GM12878 (cell line): ENCODE data around the gene MYBPC2. TPM values are rescaled to one million over a fixed set of nuclear protein-coding genes. Genes with fewer than 3 reads are reported as not detected.

Source experiments
- ATAC-seq: fragments of 200-7000 bp; cut with Tn5 transposase; 3 replicates; pipeline ENCODE4 v1.9.1; 2020; ENCODE audit warnings: mild to moderate bottlenecking, moderate library complexity
- BruUV-seq: library from RNA; stranded (reverse); fragments of 400-500 nt; replicated peaks from 2 replicates; lab custom pipeline; 2021; lab: Mats Ljungman, UMichigan
- CTCF ChIA-PET: fragments of 300-600 bp; sonication (Branson Sonifier 250); formaldehyde crosslinking; extraction: SDS; loops from one replicate; lab custom pipeline; 2021; ENCODE audit warnings: inconsistent platforms; lab: Yijun Ruan, JAX
- POLR2A ChIA-PET: fragments of 350-600 bp; formaldehyde crosslinking; extraction: SDS; loops from one replicate; lab custom pipeline; 2021; ENCODE audit warnings: inconsistent platforms; lab: Charles Lee
- RAD21 ChIA-PET: fragments of 300-600 bp; sonication (Branson Sonifier 250); formaldehyde crosslinking; loops from one replicate; lab custom pipeline; 2023; ENCODE audit warnings: antibody characterized with exemption; ENCODE audit not compliant: unreplicated experiment; lab: Charles Lee
- SMC1A ChIA-PET: fragments of 300-600 bp; sonication (Branson Sonifier 250); formaldehyde crosslinking; loops from one replicate; lab custom pipeline; 2023; ENCODE audit not compliant: unreplicated experiment, uncharacterized antibody; lab: Charles Lee
- DNase-seq: peaks from one replicate; pipeline ENCODE4 v3.0.0-alpha.2; 2011; ENCODE audit warnings: low read depth, low spot score
- FAIRE-seq: peaks from 3 replicates; lab custom pipeline; 2011; peaks lifted over from hg19 to GRCh38; lab: Jason Lieb, UNC
- H2AFZ ChIP-seq: 2 replicates; pipeline ENCODE4 v1.6.0; 2011; ENCODE audit warnings: low read depth, low read length, control low read depth; ENCODE audit not compliant: control insufficient read depth
- H3K27ac ChIP-seq: 2 replicates; pipeline ENCODE4 v1.5.1; 2011; ENCODE audit warnings: control low read depth; ENCODE audit not compliant: control insufficient read depth, insufficient read depth
- H3K27me3 ChIP-seq, 2 experiments: replicated peaks in 1 of 2; 2 replicates each; pipeline versions ENCODE4 v1.6.0 to v1.6.1; 2011; ENCODE audit warnings: low read length in 1 of 2; ENCODE audit not compliant: control insufficient read depth in 2 of 2, insufficient read depth in 2 of 2
- H3K36me3 ChIP-seq, 2 experiments: 2 replicates each; pipeline ENCODE4 v1.5.1; 2011; ENCODE audit warnings: low read length in 1 of 2; ENCODE audit not compliant: control insufficient read depth in 2 of 2, insufficient read depth in 2 of 2
- H3K4me1 ChIP-seq: 2 replicates; pipeline ENCODE4 v1.6.1; 2011; ENCODE audit warnings: mild to moderate bottlenecking, low read length, moderate library complexity, mixed read lengths; ENCODE audit not compliant: control insufficient read depth, insufficient read depth
- H3K4me2 ChIP-seq: 2 replicates; pipeline ENCODE4 v1.6.0; 2011; ENCODE audit warnings: control low read depth; ENCODE audit not compliant: control insufficient read depth, insufficient read depth
- H3K4me3 ChIP-seq: fragments of 200-600 bp; sonication (generic); 2 replicates; pipeline ENCODE4 v1.5.1; 2016
- H3K79me2 ChIP-seq: 2 replicates; pipeline ENCODE4 v1.6.0; 2011; ENCODE audit warnings: low read length; ENCODE audit not compliant: control insufficient read depth, insufficient read depth
- H3K9ac ChIP-seq: 2 replicates; pipeline ENCODE4 v1.8.0; 2011; ENCODE audit warnings: low read length, control low read depth, mixed read lengths; ENCODE audit not compliant: control insufficient read depth, insufficient read depth
- H3K9me3 ChIP-seq: replicated peaks from 3 replicates; pipeline ENCODE4 v1.5.1; 2011; ENCODE audit warnings: mild to moderate bottlenecking, low read length; ENCODE audit not compliant: control insufficient read depth, insufficient read depth
- H4K20me1 ChIP-seq: 2 replicates; pipeline ENCODE4 v1.6.0; 2011; ENCODE audit not compliant: control insufficient read depth, insufficient read depth
- ASH2L ChIP-seq: fragments of 300-600, 200-600 bp; sonication (generic); IDR thresholded peaks from 2 replicates; pipeline ENCODE4 v1.6.1; 2017; ENCODE audit warnings: low read depth, mild to moderate bottlenecking, borderline replicate concordance
- BCL11A ChIP-seq: IDR thresholded peaks from 2 replicates; pipeline ENCODE4 v1.6.1; 2011; ENCODE audit warnings: low read depth, low read length
- E2F4 ChIP-seq: IDR thresholded peaks from 2 replicates; pipeline ENCODE4 v1.6.1; 2012; ENCODE audit warnings: low read depth, low read length, improper control_type of control experiment
- EP300 ChIP-seq, 2 experiments: fragments of 150-350 bp in 1 of 2; IDR thresholded peaks; 2 replicates each; pipeline ENCODE4 v1.6.1; 2011 to 2012; ENCODE audit warnings: low read depth in 2 of 2, low read length in 2 of 2, borderline replicate concordance in 1 of 2, improper control_type of control experiment in 1 of 2, inconsistent platforms in 1 of 2; ENCODE audit not compliant: control insufficient read depth in 1 of 2
- LARP7 ChIP-seq: fragments of 450-650 bp; IDR thresholded peaks from 2 replicates; pipeline ENCODE4 v1.6.1; 2017; ENCODE audit warnings: mild to moderate bottlenecking
- MTA2 ChIP-seq: fragments of 450-650 bp; IDR thresholded peaks from 2 replicates; pipeline ENCODE4 v1.6.1; 2016; ENCODE audit warnings: low read depth, mild to moderate bottlenecking, moderate library complexity
- MYC ChIP-seq: IDR thresholded peaks from 2 replicates; pipeline ENCODE4 v1.6.1; 2011; ENCODE audit warnings: mild to moderate bottlenecking, low read length, moderate library complexity, inconsistent platforms; ENCODE audit not compliant: insufficient read depth, insufficient replicate concordance, insufficient read length, severe bottlenecking
- NFIC ChIP-seq: IDR thresholded peaks from 2 replicates; pipeline ENCODE4 v1.6.1; 2012; ENCODE audit warnings: low read depth, mild to moderate bottlenecking, inconsistent platforms, low read length, moderate library complexity
- PML ChIP-seq: IDR thresholded peaks from 2 replicates; pipeline ENCODE4 v1.6.1; 2012; ENCODE audit warnings: low read length, inconsistent platforms
- POLR2A ChIP-seq: IDR thresholded peaks from 2 replicates; pipeline ENCODE4 v1.6.1; 2011; ENCODE audit warnings: low read depth, mild to moderate bottlenecking, low read length
- RAD51 ChIP-seq: fragments of 450-650 bp; IDR thresholded peaks from 2 replicates; pipeline ENCODE4 v1.6.1; 2016; ENCODE audit warnings: moderate library complexity, mild to moderate bottlenecking, inconsistent platforms
- RUNX3 ChIP-seq: IDR thresholded peaks from 2 replicates; pipeline ENCODE4 v1.6.1; 2012; ENCODE audit warnings: low read length, inconsistent platforms
- SRF ChIP-seq, 2 experiments: IDR thresholded peaks; 2 replicates each; pipeline ENCODE4 v1.6.1; 2011; ENCODE audit warnings: low read depth in 2 of 2, low read length in 2 of 2, mild to moderate bottlenecking in 1 of 2, moderate library complexity in 1 of 2
- TCF12 ChIP-seq: IDR thresholded peaks from 2 replicates; pipeline ENCODE4 v1.6.1; 2011; ENCODE audit warnings: low read depth, mild to moderate bottlenecking, low read length
- WGBS: methylation state at CpG from one replicate; pipeline ENCODE4 v1.1.6; 2016; ENCODE audit warnings: low lambda C conversion rate; ENCODE audit not compliant: insufficient replicate concordance, insufficient coverage; ENCODE audit errors: missing lambda C conversion rate; 5-methylcytosine and 5-hydroxymethylcytosine counted together
- in situ Hi-C: fragments of 300-500 bp; cut with MboI; formaldehyde crosslinking; loops from 9 replicates; pipeline ENCODE4 v1.14.3; 2018; ENCODE audit warnings: mixed read lengths
- intact Hi-C: fragments of 100-400 bp; cut with micrococcal nuclease; formaldehyde crosslinking; loops from one replicate; pipeline ENCODE4 v1.14.2; 2022; ENCODE audit not compliant: unreplicated experiment
- polyA plus RNA-seq, 11 experiments: library from polyadenylated mRNA; depleted of rRNA in 4 of 11; unstranded in 6 of 11; stranded (reverse) in 5 of 11; fragments of >200 nt; fragmentation: Nextera tagmentation in 4 of 11; fragmentation: Illumina TruSeq in 1 of 11; extraction: Ambion mirVana in 4 of 11; extraction: Trizol in 1 of 11; gene quantifications; 1 replicate in 1 of 11; 2 replicates in 10 of 11; pipeline versions ENCODE4 v1.2.1 to v1.2.3, GENCODE V29; 2011 to 2016; ENCODE audit warnings: inconsistent platforms in 2 of 11, missing spikeins in 2 of 11, low read depth in 1 of 11
- total RNA-seq, 4 experiments: library from RNA; depleted of rRNA in 3 of 4; stranded (reverse); fragments of >200 nt in 3 of 4; fragmentation: Illumina TruSeq in 1 of 4; extraction: Trizol in 1 of 4; gene quantifications; 2 replicates each; pipeline versions ENCODE4 v1.2.1 to v1.2.3, GENCODE V29; 2013 to 2021

Gene MYBPC2
- total and polyA plus RNA-seq, 10 of the 15 experiments (the other 5 are each of a cell fraction or from before 2014, with no cell fraction given): 0.09 to 2.6 (median 0.61) TPM

GRCh38 chr19:50465986-50466705 is 33.5 kb downstream of the MYBPC2 start:
- no peak overlapping the region for H2AFZ ChIP-seq
- POLR2A ChIA-PET: interaction anchor here (0.6 to 1.0 kb wide), 2 partner anchors 109 to 309 kb away, joined by 3 to 8 read pairs; no protein-coding TSS in a partner anchor
- no peak for FAIRE-seq
- WGBS: 44% methylated on average over 29 of the region's 29 CpGs
- RAD21 ChIA-PET: no interaction called here
- H3K9me3 ChIP-seq: no peaks in the 10 kb centered on the region
- peaks cover 4% of the 10 kb centered on the region for H3K4me1 ChIP-seq
- TF ChIP-seq NFIC (no peak), SRF (IDR thresholded peaks at IDR 0.05; ENCODE audit: low read depth in 2 of 2, low read length in 2 of 2) (no peak), BCL11A (no peak), EP300 (IDR thresholded peaks at IDR 0.05; ENCODE audit: borderline replicate concordance in 1 of 2, control insufficient read depth in 1 of 2, low read depth in 2 of 2, low read length in 2 of 2) (no peak), RUNX3 (no peak), E2F4 (no peak), ASH2L (no peak), POLR2A (no peak), LARP7 (no peak), MTA2 (no peak), PML (no peak), TCF12 (no peak), MYC (no peak), RAD51 (no peak)
- CTCF ChIA-PET: interaction anchor here (0.6 to 1.5 kb wide), 4 partner anchors 51 to 471 kb away, joined by 3 to 6 read pairs (median 4); no protein-coding TSS in a partner anchor
- H3K79me2 ChIP-seq: no peaks in the 10 kb centered on the region
- intact Hi-C loops: no loop called here
- H3K27me3 ChIP-seq: no peaks in the 10 kb centered on the region
- H3K27ac ChIP-seq: no peak overlapping the region
- no peak overlapping the region for H3K4me3 ChIP-seq
- SMC1A ChIA-PET: interaction anchor here (0.9 kb wide), 1 partner anchor 109 kb away, joined by 3 read pairs; no protein-coding TSS in a partner anchor
- no peaks in the 10 kb centered on the region for H3K36me3 ChIP-seq
- no peak for ATAC-seq
- no peaks in the 10 kb centered on the region for H4K20me1 ChIP-seq
- no peak for DNase-seq
- H3K4me2 ChIP-seq: no peak overlapping the region
- in situ Hi-C loops: no loop called here
- no TSS peak for BruUV-seq
- H3K9ac ChIP-seq: no peak overlapping the region
